Measurements from ENCODE around the gene SBNO1.

SBNO1 gene

GRCh38 chr12:123242116-123242904 lies 122.3 kb downstream of the SBNO1 start:
- DNase-seq = no peak
